B cell (primary cell): ENCODE results near the gene TOM1L1.

Experiments used
- CTCF ChIP-seq: fragments of 200-600 bp; IDR thresholded peaks from one replicate; pipeline ENCODE4 v1.8.0; 2022; ENCODE audit warnings: antibody characterized with exemption, mild to moderate bottlenecking
- EZH2 ChIP-seq: IDR thresholded peaks from 2 replicates; pipeline ENCODE4 v1.6.1; 2012; ENCODE audit warnings: borderline replicate concordance, low read depth, mild to moderate bottlenecking, moderate library complexity, low read length; ENCODE audit not compliant: insufficient read depth, poor library complexity, severe bottlenecking

- TF ChIP-seq CTCF (no peak), EZH2 (no peak)
These were observed 81.7 kb downstream of the TOM1L1 start for GRCh38 chr17:54982399-54982798.
